SK-N-MC (cell line): ENCODE results near the gene SRRM2.

Experiments
- EZH2 ChIP-seq: fragments of 200-600 bp; sonication (generic); IDR thresholded peaks from one replicate; pipeline ENCODE4 v1.6.1; 2017; ENCODE audit warnings: antibody characterized with exemption
- POLR2AphosphoS5 ChIP-seq: IDR thresholded peaks from 2 replicates; pipeline ENCODE4 v1.6.1; 2012; ENCODE audit warnings: mild to moderate bottlenecking, low read depth, low read length, borderline replicate concordance

DNA sequence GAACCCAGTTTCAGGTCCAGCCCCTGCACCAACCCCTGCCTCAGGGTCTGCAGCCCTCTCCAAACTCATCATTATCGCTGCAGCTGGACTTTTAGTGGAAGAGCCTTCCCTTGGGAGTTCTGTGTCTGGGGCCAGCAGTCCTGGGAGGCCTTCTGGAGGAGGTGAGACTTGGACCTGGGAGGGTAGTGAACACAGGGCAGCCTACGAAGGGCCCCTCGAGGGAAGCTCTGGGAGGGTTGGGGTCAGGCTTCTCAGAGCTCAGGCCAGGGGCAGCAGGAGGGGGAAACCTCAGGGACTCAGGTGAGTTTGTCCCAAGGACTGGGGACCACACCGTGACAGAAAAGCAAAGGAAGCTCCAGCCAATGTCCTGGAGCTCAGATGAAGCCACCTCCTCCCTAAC lies 11.3 kb upstream of the SRRM2 start:
- no peak for TF ChIP-seq EZH2
- no peak for TF ChIP-seq POLR2AphosphoS5
